ENCODE data around the gene GNGT1. TPM values are rescaled to one million over a fixed set of nuclear protein-coding genes. Genes with fewer than 3 reads are reported as not detected.

GNGT1 gene
- total RNA-seq, 1 donor from 2014 or later = not detected

- no peaks in the 10 kb centered on the region for H3K4me1 ChIP-seq
- no peaks in the 10 kb centered on the region for H3K9me3 ChIP-seq (ENCODE audit: low read depth)
- H3K4me3 ChIP-seq = no peak overlapping the region
- no peaks in the 10 kb centered on the region for H3K36me3 ChIP-seq
- no peaks in the 10 kb centered on the region for H4K20me1 ChIP-seq (ENCODE audit: low read depth)
- Mint-ChIP-seq H3K4me1 (no peaks in the 10 kb centered on the region), H3K36me3 (no peaks in the 10 kb centered on the region), H3K9me3 (no peaks in the 10 kb centered on the region), H3K4me3 (no peak overlapping the region), H3K27me3 (ENCODE audit: insufficient read depth, low read depth) (peaks cover 2% of the 10 kb centered on the region), H3K27ac (no peak overlapping the region)
- no peak for DNase-seq (ENCODE audit: low spot score)
- no peak overlapping the region for H2AFZ ChIP-seq (replicated peaks)
- H3K4me2 ChIP-seq = no peak overlapping the region
- H3K79me2 ChIP-seq (ENCODE audit: low read depth) = no peaks in the 10 kb centered on the region
- TF ChIP-seq EZH2 (IDR thresholded peaks at IDR 0.05) = no peak
- TF ChIP-seq, protein P1, sequence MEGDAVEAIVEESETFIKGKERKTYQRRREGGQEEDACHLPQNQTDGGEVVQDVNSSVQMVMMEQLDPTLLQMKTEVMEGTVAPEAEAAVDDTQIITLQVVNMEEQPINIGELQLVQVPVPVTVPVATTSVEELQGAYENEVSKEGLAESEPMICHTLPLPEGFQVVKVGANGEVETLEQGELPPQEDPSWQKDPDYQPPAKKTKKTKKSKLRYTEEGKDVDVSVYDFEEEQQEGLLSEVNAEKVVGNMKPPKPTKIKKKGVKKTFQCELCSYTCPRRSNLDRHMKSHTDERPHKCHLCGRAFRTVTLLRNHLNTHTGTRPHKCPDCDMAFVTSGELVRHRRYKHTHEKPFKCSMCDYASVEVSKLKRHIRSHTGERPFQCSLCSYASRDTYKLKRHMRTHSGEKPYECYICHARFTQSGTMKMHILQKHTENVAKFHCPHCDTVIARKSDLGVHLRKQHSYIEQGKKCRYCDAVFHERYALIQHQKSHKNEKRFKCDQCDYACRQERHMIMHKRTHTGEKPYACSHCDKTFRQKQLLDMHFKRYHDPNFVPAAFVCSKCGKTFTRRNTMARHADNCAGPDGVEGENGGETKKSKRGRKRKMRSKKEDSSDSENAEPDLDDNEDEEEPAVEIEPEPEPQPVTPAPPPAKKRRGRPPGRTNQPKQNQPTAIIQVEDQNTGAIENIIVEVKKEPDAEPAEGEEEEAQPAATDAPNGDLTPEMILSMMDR (IDR thresholded peaks at IDR 0.05) = no peak
- TF ChIP-seq EZH2phosphoT487 (IDR thresholded peaks at IDR 0.05) = no peak
- no peaks in the 10 kb centered on the region for H3F3A ChIP-seq (ENCODE audit: low read depth)
- H3K27ac ChIP-seq = no peak overlapping the region
- H3K9ac ChIP-seq = no peak overlapping the region
- no peaks in the 10 kb centered on the region for H3K27me3 ChIP-seq
Measured at GRCh38 chr7:93945083-93945482, 38.7 kb downstream of the GNGT1 start.

GRCh38 chr7:93945756-93946535, 39.6 kb downstream of the GNGT1 start:
- Mint-ChIP-seq H3K27me3 (ENCODE audit: insufficient read depth, low read depth) (peaks cover 1% of the 10 kb centered on the region), H3K4me3 (no peak overlapping the region), H3K36me3 (no peaks in the 10 kb centered on the region), H3K4me1 (no peaks in the 10 kb centered on the region), H3K27ac (no peak overlapping the region), H3K9me3 (no peaks in the 10 kb centered on the region)
- no peaks in the 10 kb centered on the region for H3K36me3 ChIP-seq
- H4K20me1 ChIP-seq (ENCODE audit: low read depth) = no peaks in the 10 kb centered on the region
- H3K79me2 ChIP-seq (ENCODE audit: low read depth) = no peaks in the 10 kb centered on the region
- H3F3A ChIP-seq (ENCODE audit: low read depth) = no peaks in the 10 kb centered on the region
- no peak overlapping the region for H3K9ac ChIP-seq
- H3K9me3 ChIP-seq (ENCODE audit: low read depth) = no peaks in the 10 kb centered on the region
- H3K4me2 ChIP-seq = no peak overlapping the region
- H3K27ac ChIP-seq = no peak overlapping the region
- TF ChIP-seq EZH2phosphoT487 (IDR thresholded peaks at IDR 0.05) = no peak
- no peak for TF ChIP-seq EZH2 (IDR thresholded peaks at IDR 0.05)
- TF ChIP-seq, protein P1 (IDR thresholded peaks at IDR 0.05) = no peak
- H2AFZ ChIP-seq (replicated peaks) = no peak overlapping the region
- no peaks in the 10 kb centered on the region for H3K4me1 ChIP-seq
- DNase-seq (ENCODE audit: low spot score) = no peak
- no peak overlapping the region for H3K4me3 ChIP-seq
- no peaks in the 10 kb centered on the region for H3K27me3 ChIP-seq

GRCh38 chr7:93948106-93948505, 41.7 kb downstream of the GNGT1 start:
- no peak for DNase-seq (ENCODE audit: low spot score)
- TF ChIP-seq, protein P1 (IDR thresholded peaks at IDR 0.05) = no peak
- TF ChIP-seq EZH2 (IDR thresholded peaks at IDR 0.05) (no peak), EZH2phosphoT487 (IDR thresholded peaks at IDR 0.05) (no peak)
- Mint-ChIP-seq H3K9me3 (no peaks in the 10 kb centered on the region), H3K4me3 (no peak overlapping the region), H3K36me3 (no peaks in the 10 kb centered on the region), H3K4me1 (no peaks in the 10 kb centered on the region), H3K27ac (no peak overlapping the region), H3K27me3 (ENCODE audit: insufficient read depth, low read depth) (no peaks in the 10 kb centered on the region)
- H3K9ac ChIP-seq = no peak overlapping the region
- no peaks in the 10 kb centered on the region for H3K27me3 ChIP-seq
- no peaks in the 10 kb centered on the region for H3K79me2 ChIP-seq (ENCODE audit: low read depth)
- H3K4me1 ChIP-seq = no peaks in the 10 kb centered on the region
- H2AFZ ChIP-seq (replicated peaks) = no peak overlapping the region
- no peaks in the 10 kb centered on the region for H3K36me3 ChIP-seq
- no peak overlapping the region for H3K4me2 ChIP-seq
- no peaks in the 10 kb centered on the region for H3K9me3 ChIP-seq (ENCODE audit: low read depth)
- no peak overlapping the region for H3K4me3 ChIP-seq
- no peak overlapping the region for H3K27ac ChIP-seq
- no peaks in the 10 kb centered on the region for H3F3A ChIP-seq (ENCODE audit: low read depth)
- H4K20me1 ChIP-seq (ENCODE audit: low read depth) = no peaks in the 10 kb centered on the region

All from neural progenitor cell (in vitro differentiated cells).